GM21528 (cell line): ENCODE data around the gene FAM53B.
"Not testable (repeated sequence)": the region's sequence is repeated elsewhere in the genome, so short reads cannot be mapped to it uniquely, and the experiment has no call there.

ENCODE experiments used
- ATAC-seq: cut with Tn5 transposase; IDR thresholded peaks from one replicate; pipeline ENCODE4 v1.9.1; 2021; ENCODE audit warnings: mild to moderate bottlenecking, moderate library complexity; ENCODE audit not compliant: unreplicated experiment, low FRiP score

FAM53B gene

GRCh38 chr10:124591123-124591495 lies 153.1 kb downstream of the FAM53B start:
- no peak for ATAC-seq

DNA sequence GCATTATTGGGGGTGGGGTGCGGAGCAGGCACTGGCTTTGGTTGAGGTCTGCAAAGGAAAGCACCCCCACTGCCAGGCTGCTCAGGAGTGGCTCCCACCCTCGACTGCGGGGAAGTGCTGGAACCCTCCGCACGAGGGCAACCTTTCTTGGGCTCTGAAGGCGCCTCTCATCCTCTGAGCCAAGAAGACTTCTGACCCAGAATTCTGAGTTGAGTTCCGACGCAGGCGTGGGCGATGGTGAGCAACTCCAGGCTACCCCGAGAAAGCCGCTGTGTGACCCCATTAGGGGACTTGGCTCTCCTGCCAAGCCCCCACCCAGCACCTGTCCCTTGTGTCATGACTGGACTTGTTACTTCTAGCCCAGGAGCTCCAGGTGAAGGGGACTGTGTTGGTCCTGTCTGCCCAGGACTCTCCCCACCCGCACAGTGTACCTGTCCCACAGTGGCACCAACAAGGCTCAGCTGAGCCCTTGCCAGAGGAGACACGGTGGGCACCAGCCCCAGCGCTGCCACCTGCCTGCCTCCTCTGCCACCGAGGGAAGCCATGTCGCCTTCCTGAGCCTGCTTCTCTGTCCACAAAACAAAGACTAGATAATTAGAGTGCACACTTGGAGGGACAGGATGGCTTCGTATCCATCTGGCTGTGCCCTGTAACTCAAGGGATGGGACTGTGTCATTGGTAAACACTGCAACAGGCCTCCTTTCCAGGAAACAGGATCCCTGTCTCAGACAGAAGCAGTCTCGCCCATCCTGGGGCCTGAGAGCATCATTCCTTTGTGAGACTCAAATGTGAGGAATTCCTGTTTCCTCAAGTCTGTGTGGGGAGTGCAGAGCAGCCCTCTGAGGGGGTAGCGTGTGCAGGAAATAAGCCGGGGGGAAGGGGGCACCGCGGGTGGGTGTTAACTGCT lies 153.7 kb downstream of the FAM53B start:
- no peak for ATAC-seq

GRCh38 chr10:124589491-124590041 lies 154.6 kb downstream of the FAM53B start:
- no peak for ATAC-seq

DNA sequence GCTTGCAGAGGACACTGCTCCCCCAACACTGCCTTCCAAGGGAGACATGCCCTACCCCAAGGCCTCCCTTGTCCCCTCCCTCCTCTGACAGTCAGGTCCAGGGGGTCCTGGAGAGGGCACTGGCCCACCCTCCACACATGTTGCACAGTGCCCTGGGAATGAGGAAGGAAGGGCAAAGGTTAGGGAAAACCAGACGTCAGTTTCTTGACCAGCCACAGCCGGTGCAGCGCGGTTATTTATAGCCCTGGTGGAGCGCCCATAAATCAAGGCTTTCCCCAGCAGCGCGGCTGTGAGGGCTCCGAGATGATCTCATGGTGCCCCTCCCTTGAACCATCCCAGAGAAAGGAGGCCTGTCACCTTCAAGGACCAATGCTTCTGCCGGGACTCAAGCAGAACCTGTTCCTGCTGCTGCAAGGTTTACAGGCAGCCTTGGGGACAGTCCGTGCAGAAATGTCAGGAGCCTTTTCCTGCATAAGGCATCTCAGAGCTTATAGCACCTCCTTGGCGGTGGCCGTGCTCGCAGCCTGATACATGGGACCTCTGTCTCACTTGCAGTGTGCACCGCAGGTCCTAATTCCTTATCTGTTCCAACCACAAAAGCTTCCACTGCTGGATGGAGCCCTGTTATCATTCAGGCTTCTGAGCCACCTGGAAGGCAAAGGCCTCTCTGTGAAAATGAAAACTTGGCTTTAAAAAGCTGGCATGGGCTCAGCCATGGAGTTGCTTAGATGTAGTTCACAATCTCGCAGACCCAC lies 155.3 kb downstream of the FAM53B start:
- no peak for ATAC-seq

DNA sequence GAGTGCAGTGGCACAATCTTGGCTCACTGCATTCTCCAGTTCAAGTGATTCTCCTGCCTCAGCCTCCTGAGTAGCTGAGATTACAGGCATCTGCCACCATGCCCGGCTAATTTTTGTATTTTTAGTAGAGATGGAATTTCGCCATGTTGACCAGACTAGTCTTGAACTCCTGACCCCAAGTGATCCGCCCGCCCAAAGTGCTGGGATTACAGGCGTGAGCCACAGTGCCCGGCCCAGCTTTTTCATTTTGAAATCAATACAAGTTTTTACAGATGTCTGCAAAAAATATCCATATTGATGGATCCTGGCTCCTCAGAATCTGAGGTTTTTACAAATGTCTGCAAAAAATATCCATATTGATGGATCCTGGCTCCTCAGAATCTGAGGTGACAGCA lies 155.8 kb downstream of the FAM53B start:
- not testable (repeated sequence) for ATAC-seq

GRCh38 chr10:124587811-124588211 lies 156.4 kb downstream of the FAM53B start:
- no peak for ATAC-seq

- ATAC-seq: no peak
Observed at GRCh38 chr10:124586142-124586541, 158.0 kb downstream of the FAM53B start.

DNA sequence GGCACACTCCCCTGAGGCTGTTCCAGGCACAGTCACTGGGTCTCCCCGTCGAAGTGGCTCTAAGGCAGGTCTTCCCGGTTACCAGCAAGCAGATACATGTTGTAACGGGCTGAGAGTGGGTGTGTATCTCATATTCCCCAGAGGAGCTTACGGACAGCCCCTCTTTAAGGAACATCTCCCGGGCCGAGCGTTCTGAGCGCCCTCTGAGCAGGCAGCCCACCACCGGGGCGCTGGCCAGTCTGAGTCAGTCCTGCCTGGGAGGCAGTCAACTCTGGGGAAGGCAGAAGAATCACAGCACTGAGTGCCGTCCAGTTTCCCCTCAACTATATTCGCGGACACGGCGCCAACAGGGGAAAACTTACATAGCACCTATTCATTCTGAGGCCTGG lies 165.2 kb downstream of the FAM53B start:
- no peak for ATAC-seq

- no peak for ATAC-seq
Observed at GRCh38 chr10:124578231-124579010, 165.8 kb downstream of the FAM53B start.

- ATAC-seq: no peak
Observed at GRCh38 chr10:124577651-124578050, 166.5 kb downstream of the FAM53B start.

DNA sequence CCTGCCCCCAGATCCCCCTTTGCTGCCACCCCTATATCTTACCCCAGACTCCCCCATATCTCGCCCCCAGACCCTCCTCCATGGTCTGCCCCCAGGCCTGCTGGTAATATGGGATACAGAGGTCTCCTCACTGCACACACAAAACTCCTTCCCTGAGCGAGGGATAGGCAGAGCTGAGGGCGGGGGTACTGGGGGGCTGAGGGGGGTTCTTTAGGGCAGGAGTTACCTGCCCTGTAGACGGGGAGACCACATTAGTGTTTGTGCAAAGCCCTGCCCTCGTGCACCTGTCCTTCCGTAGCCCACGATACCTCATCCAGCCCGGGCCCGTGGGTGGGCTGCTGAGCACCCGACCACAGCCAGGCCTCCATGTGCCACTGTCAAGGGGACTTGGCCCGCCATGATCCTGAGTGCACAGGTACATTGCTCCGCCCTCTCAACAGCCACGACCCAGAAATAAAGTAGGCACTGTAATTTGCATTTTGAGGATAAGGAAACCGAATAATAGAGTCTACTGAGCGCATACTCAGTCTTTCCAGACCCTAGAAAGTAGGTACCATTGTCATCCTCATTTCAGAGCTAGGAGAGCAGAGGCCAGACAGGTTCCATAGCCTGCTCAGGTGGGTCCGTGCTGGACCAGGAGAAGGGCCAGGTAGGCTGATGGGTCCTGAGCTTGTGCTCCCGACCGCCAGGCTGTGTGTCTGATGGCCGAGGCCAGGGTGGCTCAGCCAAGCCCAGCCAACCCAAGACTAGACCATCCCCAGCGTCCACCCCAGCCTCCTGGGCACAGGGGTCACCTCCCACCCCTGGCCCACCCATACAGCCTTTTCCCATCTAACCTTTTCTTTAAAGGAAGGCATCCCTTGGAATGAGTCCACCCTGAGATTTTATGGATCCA lies 167.4 kb downstream of the FAM53B start:
- ATAC-seq: no peak

DNA sequence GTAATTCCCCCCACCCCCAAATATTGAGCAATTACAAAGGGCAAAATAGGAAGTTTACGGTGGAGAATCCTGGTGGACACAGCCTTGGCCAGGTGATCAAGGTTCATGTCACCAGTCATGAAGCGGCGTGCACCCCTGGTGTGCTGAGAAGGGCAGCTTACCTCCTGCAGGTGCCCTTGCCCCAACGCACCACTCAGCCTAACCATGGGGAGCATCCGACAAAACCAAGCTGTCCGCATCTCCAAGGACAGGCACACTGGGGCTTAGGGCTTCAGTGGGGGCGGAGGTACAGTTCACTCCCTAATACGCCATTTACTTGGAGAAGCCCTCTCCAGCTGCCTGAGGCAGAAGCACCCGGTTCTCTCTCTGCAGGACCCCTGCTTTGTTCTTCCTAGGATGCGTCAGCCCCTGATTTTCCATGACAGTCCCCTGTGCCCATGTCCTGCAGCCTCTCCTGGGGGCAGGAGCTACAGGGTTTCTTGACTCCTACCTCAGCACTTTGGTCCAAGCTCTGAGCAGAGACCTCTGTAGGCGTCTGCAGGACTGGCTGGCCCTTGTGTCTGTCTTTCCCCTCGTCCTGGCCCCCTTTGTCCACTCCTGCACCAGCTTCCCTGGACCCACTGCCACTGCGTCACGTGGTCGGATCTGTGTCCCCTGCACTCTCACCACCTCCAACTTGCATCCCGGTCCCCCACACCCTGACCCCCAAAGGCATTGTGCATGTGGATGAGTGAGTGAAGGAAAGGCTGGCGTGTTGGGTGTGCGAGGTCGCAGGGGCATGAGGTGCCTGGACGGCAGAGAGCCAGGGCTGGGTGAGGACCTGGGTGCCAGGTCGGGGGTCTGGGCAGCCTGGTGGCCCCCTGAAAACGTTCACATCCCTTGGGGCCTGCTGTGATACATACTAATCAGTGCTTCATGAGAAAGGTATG lies 168.8 kb downstream of the FAM53B start:
- ATAC-seq: no peak

GRCh38 chr10:124574456-124575070 lies 169.6 kb downstream of the FAM53B start:
- no peak for ATAC-seq

DNA sequence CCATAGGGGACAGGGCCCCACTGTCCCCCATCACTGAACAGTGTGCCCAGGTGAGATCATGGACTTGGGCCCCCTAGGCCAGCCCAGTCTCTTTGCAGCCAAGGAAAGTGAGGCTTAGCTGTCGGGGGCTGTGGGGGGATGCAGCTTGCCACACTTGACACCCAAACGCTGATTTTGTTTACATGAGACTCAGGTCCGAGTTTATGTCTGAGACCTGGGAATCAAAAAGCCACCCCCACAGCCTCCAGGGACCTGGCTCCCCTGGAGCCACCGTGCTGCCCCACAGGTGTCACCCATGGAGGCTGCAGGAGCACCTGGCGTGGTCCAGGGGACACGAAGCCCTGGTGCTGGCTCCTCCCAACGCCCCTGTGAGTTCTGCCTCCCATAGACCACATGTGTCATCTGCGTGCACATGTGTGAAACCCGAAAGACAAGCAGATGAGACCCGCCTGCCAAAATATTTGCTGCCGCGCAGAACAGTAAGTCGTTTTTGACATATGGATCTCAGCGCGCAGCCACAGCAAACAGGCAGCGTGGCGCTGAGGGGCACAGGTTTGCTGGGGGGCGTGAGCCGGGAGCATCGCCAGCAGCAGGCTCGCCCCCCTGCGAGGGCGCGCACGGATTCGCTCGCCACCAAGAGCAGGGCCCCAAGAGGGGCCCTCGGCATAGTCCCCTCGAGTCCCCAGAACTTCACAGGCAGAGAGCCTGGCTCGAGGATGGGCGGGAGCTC lies 170.3 kb downstream of the FAM53B start:
- ATAC-seq: no peak

- ATAC-seq: no peak
Observed at GRCh38 chr10:124572751-124573150, 171.4 kb downstream of the FAM53B start.

GRCh38 chr10:124570646-124571045 lies 173.5 kb downstream of the FAM53B start:
- no peak for ATAC-seq

DNA sequence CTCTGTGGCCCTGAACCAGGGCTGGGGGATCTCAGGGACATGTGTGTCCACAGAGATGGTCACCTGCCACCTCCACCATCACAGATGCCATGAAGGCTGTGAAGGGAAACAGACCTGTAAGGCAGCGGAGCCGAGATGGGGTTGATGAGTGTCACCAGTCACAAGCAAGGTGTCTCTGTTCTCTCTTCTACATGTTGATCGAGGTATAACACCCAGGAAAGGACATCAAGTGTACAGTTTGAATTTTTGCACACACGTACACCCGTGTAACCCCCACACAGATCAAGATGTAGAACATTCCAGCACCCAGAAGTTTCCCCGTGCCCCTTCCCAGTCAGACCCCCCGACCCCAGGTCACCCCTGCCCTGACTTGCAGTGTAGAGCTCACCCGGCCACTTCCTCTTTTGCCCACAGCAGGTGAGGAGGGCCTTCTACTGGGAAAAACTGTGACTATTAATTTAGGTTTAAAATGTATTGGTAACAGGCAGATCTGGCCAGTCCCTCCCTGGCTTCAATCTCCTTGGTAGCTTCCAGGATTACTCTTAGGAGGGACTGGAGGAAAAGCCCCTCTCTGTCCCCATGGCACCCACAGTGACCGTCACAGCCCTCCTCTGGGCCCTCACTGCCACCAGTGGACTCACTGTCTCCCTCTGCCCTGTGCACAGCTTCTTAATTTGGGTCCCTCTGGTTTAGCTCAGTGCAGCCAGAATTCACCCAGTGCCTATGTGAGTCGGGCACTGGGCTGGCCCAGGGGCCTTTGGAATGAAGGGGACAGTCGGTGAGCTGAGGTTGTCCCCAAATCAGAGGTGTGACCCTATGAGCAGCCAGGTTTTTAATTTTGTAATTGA lies 174.3 kb downstream of the FAM53B start:
- no peak for ATAC-seq
